Measurements from ENCODE around the gene LAMC3.

DNA sequence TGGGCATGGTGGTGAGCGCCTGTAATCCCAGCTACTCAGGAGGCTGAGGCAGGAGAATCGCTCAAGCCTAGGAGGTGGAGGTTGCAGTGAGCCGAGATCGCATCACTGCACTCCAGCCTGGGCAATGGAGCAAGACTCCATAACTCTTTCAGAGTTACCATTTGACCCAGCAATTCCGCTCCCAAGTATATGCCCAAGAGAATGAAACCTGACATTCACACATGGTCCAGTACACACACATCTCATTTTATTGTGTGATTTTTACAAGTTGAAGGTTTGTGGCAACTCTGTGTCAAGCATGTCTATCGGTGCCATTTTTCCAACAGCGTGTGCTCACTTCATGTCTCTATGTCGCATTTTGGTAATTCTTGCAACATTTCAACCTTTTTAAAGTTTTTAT, 45.1 kb upstream of the LAMC3 start:
- TF ChIP-seq, protein P1, sequence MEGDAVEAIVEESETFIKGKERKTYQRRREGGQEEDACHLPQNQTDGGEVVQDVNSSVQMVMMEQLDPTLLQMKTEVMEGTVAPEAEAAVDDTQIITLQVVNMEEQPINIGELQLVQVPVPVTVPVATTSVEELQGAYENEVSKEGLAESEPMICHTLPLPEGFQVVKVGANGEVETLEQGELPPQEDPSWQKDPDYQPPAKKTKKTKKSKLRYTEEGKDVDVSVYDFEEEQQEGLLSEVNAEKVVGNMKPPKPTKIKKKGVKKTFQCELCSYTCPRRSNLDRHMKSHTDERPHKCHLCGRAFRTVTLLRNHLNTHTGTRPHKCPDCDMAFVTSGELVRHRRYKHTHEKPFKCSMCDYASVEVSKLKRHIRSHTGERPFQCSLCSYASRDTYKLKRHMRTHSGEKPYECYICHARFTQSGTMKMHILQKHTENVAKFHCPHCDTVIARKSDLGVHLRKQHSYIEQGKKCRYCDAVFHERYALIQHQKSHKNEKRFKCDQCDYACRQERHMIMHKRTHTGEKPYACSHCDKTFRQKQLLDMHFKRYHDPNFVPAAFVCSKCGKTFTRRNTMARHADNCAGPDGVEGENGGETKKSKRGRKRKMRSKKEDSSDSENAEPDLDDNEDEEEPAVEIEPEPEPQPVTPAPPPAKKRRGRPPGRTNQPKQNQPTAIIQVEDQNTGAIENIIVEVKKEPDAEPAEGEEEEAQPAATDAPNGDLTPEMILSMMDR (IDR thresholded peaks at IDR 0.05 in 2 of 3, conservative IDR thresholded peaks at IDR 0.05 in 1 of 3; ENCODE audit: insufficient read depth in 2 of 3, low read depth in 1 of 3, low read length in 3 of 3) = no peak
- TF ChIP-seq SRSF3 (IDR thresholded peaks at IDR 0.05; ENCODE audit: insufficient read depth, low read length) = no peak
- no peak for TF ChIP-seq KDM5B (IDR thresholded peaks at IDR 0.05; ENCODE audit: insufficient replicate concordance, low read depth, low read length)
- no peak for TF ChIP-seq PRPF4 (IDR thresholded peaks at IDR 0.05; ENCODE audit: insufficient read depth, low read depth, low read length, poor library complexity, severe bottlenecking)

All from K562 (cell line).